Neural progenitor cell (in vitro differentiated cells): ENCODE data around the gene RGS10. TPM values are rescaled to one million over a fixed set of nuclear protein-coding genes. Genes with fewer than 3 reads are reported as not detected.

Experiments used
- DNase-seq: peaks from one replicate; pipeline ENCODE4 v3.0.0-alpha.2; 2016; ENCODE audit warnings: low spot score
- H2AFZ ChIP-seq: fragments of 200-600 bp; sonication (generic); replicated peaks from 2 replicates; pipeline ENCODE4 v1.6.1; 2016; ENCODE audit warnings: antibody characterized with exemption
- H3F3A ChIP-seq: fragments of 200-600 bp; sonication (generic); 2 replicates; pipeline ENCODE4 v1.6.1; 2016; ENCODE audit warnings: antibody characterized with exemption, low read depth
- H3K27ac ChIP-seq: fragments of 200-600 bp; sonication (generic); 2 replicates; pipeline ENCODE4 v1.5.1; 2016; ENCODE audit warnings: mild to moderate bottlenecking
- H3K27me3 ChIP-seq: fragments of 200-600 bp; sonication (generic); 2 replicates; pipeline ENCODE4 v1.6.1; 2016; ENCODE audit warnings: mild to moderate bottlenecking, moderate library complexity
- H3K36me3 ChIP-seq: fragments of 200-600 bp; sonication (generic); 2 replicates; pipeline ENCODE4 v1.5.1; 2016
- H3K4me1 ChIP-seq: fragments of 200-600 bp; sonication (generic); 2 replicates; pipeline ENCODE4 v1.6.1; 2016; ENCODE audit warnings: mixed run types
- H3K4me2 ChIP-seq: fragments of 200-600 bp; sonication (generic); 2 replicates; pipeline ENCODE4 v1.6.1; 2016
- H3K4me3 ChIP-seq: fragments of 200-600 bp; sonication (generic); 2 replicates; pipeline ENCODE4 v1.5.1; 2016
- H3K79me2 ChIP-seq: fragments of 200-600 bp; sonication (generic); 2 replicates; pipeline ENCODE4 v1.6.1; 2016; ENCODE audit warnings: low read depth
- H3K9ac ChIP-seq: fragments of 200-600 bp; sonication (generic); 2 replicates; pipeline ENCODE4 v1.6.1; 2016
- H3K9me3 ChIP-seq: fragments of 200-600 bp; sonication (generic); 2 replicates; pipeline ENCODE4 v1.5.1; 2016; ENCODE audit warnings: low read depth
- H4K20me1 ChIP-seq: fragments of 200-600 bp; sonication (generic); 2 replicates; pipeline ENCODE4 v1.6.1; 2016; ENCODE audit warnings: low read depth
- H3K27ac Mint-ChIP-seq: 3 replicates; pipeline ENCODE4 v1.8.0; 2021; ENCODE audit warnings: mixed read lengths
- H3K27me3 Mint-ChIP-seq: 2 replicates; pipeline ENCODE4 v1.8.0; 2022; ENCODE audit warnings: low read depth, mild to moderate bottlenecking, inconsistent platforms, moderate library complexity, mixed read lengths; ENCODE audit not compliant: insufficient read depth
- H3K36me3 Mint-ChIP-seq: 3 replicates; pipeline ENCODE4 v1.8.0; 2021; ENCODE audit warnings: mixed read lengths
- H3K4me1 Mint-ChIP-seq: 3 replicates; pipeline ENCODE4 v1.8.0; 2021; ENCODE audit warnings: mixed read lengths
- H3K4me3 Mint-ChIP-seq: 3 replicates; pipeline ENCODE4 v1.8.0; 2021; ENCODE audit warnings: mild to moderate bottlenecking, moderate library complexity, mixed read lengths
- H3K9me3 Mint-ChIP-seq: 3 replicates; pipeline ENCODE4 v1.8.0; 2020; ENCODE audit warnings: mixed read lengths
- CTCF ChIP-seq: fragments of 200-600 bp; sonication (generic); IDR thresholded peaks from 2 replicates; pipeline ENCODE4 v1.5.1; 2017; ENCODE audit warnings: antibody characterized with exemption, mild to moderate bottlenecking
- EZH2 ChIP-seq: fragments of 200-600 bp; sonication (generic); IDR thresholded peaks from 2 replicates; pipeline ENCODE4 v1.6.1; 2017; ENCODE audit warnings: antibody characterized with exemption, mild to moderate bottlenecking, moderate library complexity
- EZH2phosphoT487 ChIP-seq: fragments of 200-600 bp; sonication (generic); IDR thresholded peaks from 2 replicates; pipeline ENCODE4 v1.6.1; 2017; ENCODE audit warnings: antibody characterized with exemption
- total RNA-seq: library from RNA; depleted of rRNA; stranded (reverse); fragments of >200 nt; gene quantifications from 2 replicates; pipeline ENCODE4 v1.2.3, GENCODE V29; 2015; ENCODE audit warnings: low replicate concordance

RGS10 gene
- total RNA-seq, 1 donor from 2014 or later: 12.0 TPM

DNA sequence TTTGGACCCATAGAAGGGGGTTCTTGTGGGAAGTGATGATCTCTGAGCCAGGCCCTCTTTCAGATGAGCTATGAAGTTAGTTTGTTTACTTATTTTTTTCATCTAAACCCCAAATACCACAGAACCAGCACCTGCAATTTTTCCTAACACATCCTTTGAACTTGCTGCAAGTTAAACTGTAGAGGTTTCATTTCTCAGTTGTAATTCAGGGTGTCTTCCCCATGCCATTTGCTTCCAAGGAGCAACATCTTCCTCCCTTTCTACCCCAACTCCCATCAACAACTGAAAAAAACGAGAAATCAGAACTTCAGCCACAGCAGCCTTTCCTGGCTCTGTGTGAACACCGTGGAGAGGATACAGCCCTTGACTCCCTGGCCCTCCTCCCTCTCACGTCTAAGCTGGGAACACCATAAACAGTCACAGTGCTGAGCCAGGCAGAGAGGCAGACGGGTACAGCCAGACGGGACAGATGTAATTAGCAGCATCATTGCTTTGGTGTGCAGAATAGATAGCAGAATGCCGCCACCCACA, 63.6 kb downstream of the RGS10 start:
- Histone ChIP-seq H3K4me2 (peak overlapping the region; percentile 56), H2AFZ (no peak overlapping the region), H3K4me3 (no peak overlapping the region), H4K20me1 (no peaks in the 10 kb centered on the region), H3K27ac (no peak overlapping the region), H3F3A (peaks cover 12% of the 10 kb centered on the region), H3K79me2 (no peaks in the 10 kb centered on the region), H3K9me3 (no peaks in the 10 kb centered on the region), H3K9ac (no peak overlapping the region), H3K36me3 (no peaks in the 10 kb centered on the region), H3K27me3 (peaks cover 58% of the 10 kb centered on the region), H3K4me1 (peaks cover 22% of the 10 kb centered on the region)
- TF ChIP-seq CTCF (no peak), EZH2 (no peak), EZH2phosphoT487 (no peak)
- Mint-ChIP-seq H3K27me3 (peaks cover 6% of the 10 kb centered on the region), H3K4me3 (no peak overlapping the region), H3K36me3 (no peaks in the 10 kb centered on the region), H3K4me1 (peaks cover 20% of the 10 kb centered on the region), H3K27ac (peak overlapping the region; percentile 38), H3K9me3 (peaks cover 2% of the 10 kb centered on the region)
- no peak for DNase-seq

DNA sequence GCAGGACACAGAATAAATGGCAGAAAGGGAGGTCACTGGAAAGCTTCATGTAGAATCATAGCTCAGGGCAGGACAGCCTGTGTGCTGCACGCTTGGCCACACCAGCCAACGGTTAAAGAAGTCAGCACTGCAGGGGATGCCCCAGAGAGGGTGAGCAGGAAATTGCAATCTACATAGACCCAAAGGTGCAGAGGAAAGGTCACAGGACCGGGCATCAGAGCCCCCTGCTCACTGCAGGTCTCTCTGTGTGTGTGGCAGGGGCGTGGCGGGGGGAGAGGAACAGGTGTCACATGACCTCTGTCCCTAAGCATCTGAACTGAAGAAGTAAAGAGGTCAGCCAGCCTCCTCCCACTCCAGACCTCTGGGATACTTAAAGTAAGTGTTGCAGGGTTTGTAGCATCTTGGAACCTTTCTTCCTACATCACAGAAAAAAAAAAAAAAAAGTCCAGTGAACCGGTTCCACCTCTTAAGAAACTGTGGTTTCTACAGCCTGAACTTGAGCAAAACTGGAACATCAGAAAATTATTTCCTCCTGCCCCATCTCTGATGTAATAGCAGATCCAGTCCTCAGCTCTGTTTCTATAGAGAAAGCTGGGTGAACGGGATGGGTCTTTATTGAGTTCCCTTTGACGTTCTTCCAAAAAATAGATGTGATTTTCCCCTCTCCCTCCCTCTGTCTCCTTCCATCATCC, 64.3 kb downstream of the RGS10 start:
- no peak overlapping the region for H3K4me3 Mint-ChIP-seq
- H3K36me3 ChIP-seq: no peaks in the 10 kb centered on the region
- no peak overlapping the region for H3K27ac Mint-ChIP-seq
- H3K9me3 ChIP-seq: no peaks in the 10 kb centered on the region
- TF ChIP-seq EZH2phosphoT487: no peak
- TF ChIP-seq CTCF: no peak
- no peak for TF ChIP-seq EZH2
- H3K9me3 Mint-ChIP-seq: peaks cover 5% of the 10 kb centered on the region
- peak overlapping the region; percentile 6 for H3K4me2 ChIP-seq
- H3K4me1 ChIP-seq: peaks cover 22% of the 10 kb centered on the region
- H2AFZ ChIP-seq: no peak overlapping the region
- no peak overlapping the region for H3K9ac ChIP-seq
- H3K79me2 ChIP-seq: no peaks in the 10 kb centered on the region
- H3K27ac ChIP-seq: no peak overlapping the region
- DNase-seq: no peak
- peaks cover 12% of the 10 kb centered on the region for H3F3A ChIP-seq
- H3K27me3 ChIP-seq: peaks cover 63% of the 10 kb centered on the region
- peaks cover 20% of the 10 kb centered on the region for H3K4me1 Mint-ChIP-seq
- no peak overlapping the region for H3K4me3 ChIP-seq
- H4K20me1 ChIP-seq: no peaks in the 10 kb centered on the region
- no peaks in the 10 kb centered on the region for H3K36me3 Mint-ChIP-seq
- peaks cover 6% of the 10 kb centered on the region for H3K27me3 Mint-ChIP-seq

GRCh38 chr10:119477444-119477843, 65.1 kb downstream of the RGS10 start:
- Histone ChIP-seq H3K9me3 (no peaks in the 10 kb centered on the region), H3F3A (peaks cover 12% of the 10 kb centered on the region), H3K4me3 (no peak overlapping the region), H3K36me3 (no peaks in the 10 kb centered on the region), H3K4me1 (peaks cover 22% of the 10 kb centered on the region), H3K4me2 (no peak overlapping the region), H3K9ac (no peak overlapping the region), H3K27me3 (peaks cover 68% of the 10 kb centered on the region), H4K20me1 (no peaks in the 10 kb centered on the region), H3K79me2 (no peaks in the 10 kb centered on the region), H3K27ac (no peak overlapping the region), H2AFZ (no peak overlapping the region)
- Mint-ChIP-seq H3K27ac (no peak overlapping the region), H3K4me1 (peaks cover 20% of the 10 kb centered on the region), H3K27me3 (peaks cover 6% of the 10 kb centered on the region), H3K9me3 (peaks cover 5% of the 10 kb centered on the region), H3K4me3 (no peak overlapping the region), H3K36me3 (no peaks in the 10 kb centered on the region)
- TF ChIP-seq EZH2phosphoT487 (no peak), CTCF (no peak), EZH2 (no peak)
- DNase-seq: no peak
